HTR-8/SVneo (cell line): ENCODE results near the gene MCM9.

Experiments
- DNase-seq: peaks from one replicate; pipeline ENCODE4 v3.0.0; 2011; ENCODE audit warnings: low spot score, mixed read lengths; ENCODE audit not compliant: insufficient read length
- FAIRE-seq: peaks from 2 replicates; lab custom pipeline; 2011; peaks lifted over from hg19 to GRCh38; lab: Jason Lieb, UNC

MCM9 gene

GRCh38 chr6:118933855-118934460 lies 1.0 kb downstream of the MCM9 start:
- FAIRE-seq: no peak

GRCh38 chr6:118932421-118932820 lies 2.5 kb downstream of the MCM9 start:
- DNase-seq (no peak), FAIRE-seq (no peak)

More at GRCh38 chr6:118933855-118934460, 1.0 kb downstream of the MCM9 start:
- DNase-seq: no peak

GRCh38 chr6:118931436-118931835 lies 3.5 kb downstream of the MCM9 start:
- FAIRE-seq: no peak
- DNase-seq: no peak

DNA sequence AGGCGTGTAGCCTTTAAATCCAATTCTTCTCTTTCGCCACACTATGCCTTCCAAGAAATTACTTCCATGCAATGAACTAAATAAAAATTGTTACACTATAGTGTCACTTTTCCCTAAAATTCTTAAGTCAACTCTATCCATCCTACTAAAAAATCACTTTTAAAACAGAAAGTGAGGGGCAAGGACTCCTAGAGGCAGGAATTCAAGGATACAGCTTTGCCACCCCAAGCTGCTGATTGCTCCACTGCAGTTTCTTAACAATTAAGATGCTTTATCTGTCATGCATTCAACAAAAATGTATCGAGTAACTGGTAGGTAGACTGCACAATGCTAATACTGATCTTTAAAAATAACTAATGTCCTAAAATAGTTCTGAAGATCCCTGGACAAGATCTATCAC lies 4.3 kb downstream of the MCM9 start:
- DNase-seq: no peak
- no peak for FAIRE-seq

DNA sequence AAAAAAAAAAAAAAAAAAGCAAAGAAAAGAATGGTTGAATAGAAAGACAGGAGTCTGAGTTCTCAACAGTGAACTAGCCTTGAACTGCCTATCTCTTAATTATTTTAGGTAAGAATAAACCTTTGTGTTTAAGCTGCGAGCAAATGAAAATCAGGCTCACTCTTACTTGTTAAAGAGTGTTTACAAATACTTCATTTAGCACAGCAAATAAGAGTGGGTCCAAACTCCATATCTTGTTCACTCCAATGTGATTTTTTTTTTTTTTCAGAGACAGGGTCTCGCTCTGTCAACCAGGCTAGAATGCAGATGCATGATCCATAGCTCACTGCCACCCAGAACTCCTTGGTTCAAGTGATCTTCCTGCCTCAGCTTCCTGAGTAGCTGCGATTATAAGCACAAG lies 11.9 kb downstream of the MCM9 start:
- FAIRE-seq (no peak), DNase-seq (no peak)

- FAIRE-seq: no peak
Measured at GRCh38 chr6:118921084-118921483, 13.9 kb downstream of the MCM9 start.

DNA sequence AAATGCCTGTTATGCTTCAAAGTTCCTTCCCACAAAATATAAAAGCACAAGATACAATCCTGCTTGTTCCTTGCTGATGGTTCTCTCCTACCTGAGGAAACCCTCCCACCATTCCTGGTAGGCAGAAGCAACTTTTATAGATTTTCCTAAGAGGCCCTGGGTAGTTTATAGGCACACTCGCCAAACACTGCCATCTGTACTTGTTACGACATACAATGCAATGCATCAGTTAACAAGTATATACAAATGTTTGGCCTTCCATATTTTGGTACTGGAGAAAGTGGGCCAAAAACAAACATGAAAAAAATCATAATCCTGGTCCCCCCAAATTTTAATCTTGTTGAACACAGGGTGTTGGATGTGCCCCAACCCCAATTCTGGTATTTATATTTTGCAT lies 16.6 kb downstream of the MCM9 start:
- no peak for FAIRE-seq
- DNase-seq: no peak

More at GRCh38 chr6:118921084-118921483, 13.9 kb downstream of the MCM9 start:
- no peak for DNase-seq

DNA sequence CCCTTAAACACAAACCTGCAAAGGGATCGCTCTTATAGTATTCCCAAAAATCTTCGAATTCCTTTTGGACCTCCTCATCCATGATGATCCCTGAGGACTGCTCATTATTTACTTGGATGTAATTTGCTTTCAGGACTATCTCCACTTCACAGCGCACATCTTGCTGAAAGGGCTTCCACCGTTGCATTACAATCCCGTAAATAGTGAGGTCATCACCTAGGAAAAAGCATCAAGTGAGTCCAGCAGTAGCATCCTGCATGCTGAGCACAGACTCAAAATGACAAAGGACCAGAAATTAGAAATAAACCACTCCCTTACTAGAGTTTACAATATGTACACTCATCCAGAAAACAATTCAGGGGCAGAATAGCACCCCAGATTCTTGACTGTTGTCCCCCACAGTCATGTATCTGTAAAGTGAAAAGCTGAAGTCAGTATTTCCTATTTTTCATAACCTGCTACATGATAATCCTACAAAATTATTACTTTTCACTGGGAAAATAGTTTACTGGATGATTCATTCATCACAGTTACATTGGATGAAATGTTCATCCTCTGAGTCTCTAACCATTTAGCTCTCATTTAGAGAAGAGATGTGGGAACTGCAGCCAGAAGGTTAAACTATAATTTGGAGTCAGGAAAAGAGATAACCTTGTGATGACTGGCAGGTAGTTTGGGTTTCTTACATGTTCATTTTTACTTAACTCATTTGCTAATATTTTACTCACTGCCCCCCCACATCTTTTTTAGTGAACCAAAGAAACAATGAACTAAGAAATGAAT lies 17.2 kb downstream of the MCM9 start:
- no peak for DNase-seq
- no peak for FAIRE-seq

- FAIRE-seq (no peak), DNase-seq (no peak)
Measured at GRCh38 chr6:118914598-118914997, 20.4 kb downstream of the MCM9 start.

GRCh38 chr6:118913161-118913560 lies 21.8 kb downstream of the MCM9 start:
- DNase-seq (no peak), FAIRE-seq (no peak)

DNA sequence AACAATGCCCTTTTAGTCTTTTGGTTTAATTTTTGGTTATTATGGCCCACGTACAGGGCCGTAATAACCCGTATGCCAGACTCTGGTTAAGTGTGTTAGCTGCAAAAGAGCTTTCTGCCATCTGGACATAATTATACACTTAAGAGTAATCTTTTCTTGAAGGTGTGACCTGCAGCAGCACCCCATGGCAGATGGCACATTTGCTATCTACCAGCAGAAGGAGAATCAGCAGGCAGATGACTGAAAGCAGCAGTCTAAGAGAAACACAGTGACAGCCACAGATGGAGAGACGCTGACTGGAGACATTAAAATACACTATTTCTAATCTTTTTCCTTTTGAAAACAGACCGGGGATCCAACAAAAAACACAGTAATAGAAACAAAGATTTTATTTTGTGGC lies 22.3 kb downstream of the MCM9 start:
- DNase-seq: no peak
- FAIRE-seq: no peak

- no peak for FAIRE-seq
Measured at GRCh38 chr6:118908441-118908840, 26.5 kb downstream of the MCM9 start.

DNA sequence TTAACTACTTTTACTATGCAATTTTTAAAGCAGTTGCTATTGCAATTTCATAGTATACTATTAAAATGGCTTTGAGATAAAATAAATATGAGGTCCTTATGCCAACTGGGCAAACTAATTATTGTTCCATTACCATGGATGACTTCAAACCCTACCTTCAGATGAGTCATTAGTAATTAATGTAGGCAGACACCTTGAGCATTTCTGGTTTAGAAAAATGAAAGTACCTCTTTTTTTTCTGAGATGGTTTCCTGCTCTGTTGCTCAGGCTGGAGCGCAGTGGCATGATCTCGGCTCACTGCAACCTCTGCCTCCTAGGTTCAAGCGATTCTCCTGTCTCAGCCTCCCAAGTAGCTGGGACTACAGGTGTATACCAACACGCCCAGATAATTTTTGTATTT lies 29.1 kb downstream of the MCM9 start:
- FAIRE-seq (no peak), DNase-seq (no peak)

More at GRCh38 chr6:118908441-118908840, 26.5 kb downstream of the MCM9 start:
- no peak for DNase-seq

DNA sequence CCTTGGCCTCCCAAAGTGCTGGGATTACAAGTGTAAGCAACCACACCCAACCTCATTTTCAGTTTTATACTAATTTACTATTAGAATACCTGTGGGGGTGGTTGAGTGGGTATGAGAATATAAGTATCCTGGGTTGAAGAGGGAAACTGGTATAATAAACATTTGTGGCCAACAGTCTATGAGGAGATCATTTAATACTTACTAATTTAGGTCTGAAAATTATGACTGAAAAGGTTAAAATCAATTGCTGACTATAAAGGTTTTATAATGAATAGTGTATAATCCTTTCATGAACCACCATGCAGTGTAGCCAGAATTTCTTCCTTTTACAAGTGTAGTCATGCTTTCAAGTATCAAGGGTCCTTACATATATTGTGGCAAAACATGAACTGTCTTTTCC lies 29.9 kb downstream of the MCM9 start:
- DNase-seq (no peak), FAIRE-seq (no peak)

GRCh38 chr6:118903691-118904090 lies 31.3 kb downstream of the MCM9 start:
- DNase-seq (no peak), FAIRE-seq (no peak)

DNA sequence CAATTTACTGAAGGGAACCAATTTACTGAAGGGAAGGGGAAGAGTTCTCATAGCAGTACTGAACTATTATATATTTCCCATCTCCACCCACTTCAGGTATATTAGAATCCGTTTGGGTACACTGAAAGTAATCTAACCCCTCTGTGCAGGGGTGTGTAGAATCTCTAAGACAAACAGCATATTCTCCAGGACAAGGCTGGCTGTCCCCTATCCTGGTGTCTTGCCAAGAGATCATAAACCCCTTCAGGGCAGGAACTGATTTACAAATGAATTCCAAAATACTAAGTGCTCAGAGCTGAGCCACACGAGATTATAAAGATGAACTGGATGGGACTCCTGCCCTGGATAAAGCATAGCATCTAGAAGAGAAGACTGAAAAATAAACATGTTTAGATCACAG lies 31.8 kb downstream of the MCM9 start:
- DNase-seq: no peak
- FAIRE-seq: no peak

DNA sequence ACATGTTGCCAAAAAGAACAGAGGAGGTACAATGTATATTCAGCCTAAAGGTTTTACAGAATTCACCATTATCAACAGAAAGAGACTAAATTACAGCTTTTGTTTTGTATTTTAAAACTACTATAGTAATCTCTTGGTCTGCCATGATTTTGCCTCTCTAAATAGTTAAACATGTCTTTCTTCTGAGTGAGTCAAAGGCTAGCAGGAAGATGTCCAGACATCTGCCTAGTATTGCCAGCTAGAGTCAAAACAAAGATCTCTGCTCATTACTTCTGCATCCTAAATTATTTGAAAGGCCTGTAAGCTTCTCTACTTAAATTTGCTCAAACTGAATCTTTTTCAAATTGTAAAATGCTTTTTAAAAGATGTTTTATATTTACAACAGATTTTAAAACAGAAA lies 32.2 kb downstream of the MCM9 start:
- DNase-seq (no peak), FAIRE-seq (no peak)

DNA sequence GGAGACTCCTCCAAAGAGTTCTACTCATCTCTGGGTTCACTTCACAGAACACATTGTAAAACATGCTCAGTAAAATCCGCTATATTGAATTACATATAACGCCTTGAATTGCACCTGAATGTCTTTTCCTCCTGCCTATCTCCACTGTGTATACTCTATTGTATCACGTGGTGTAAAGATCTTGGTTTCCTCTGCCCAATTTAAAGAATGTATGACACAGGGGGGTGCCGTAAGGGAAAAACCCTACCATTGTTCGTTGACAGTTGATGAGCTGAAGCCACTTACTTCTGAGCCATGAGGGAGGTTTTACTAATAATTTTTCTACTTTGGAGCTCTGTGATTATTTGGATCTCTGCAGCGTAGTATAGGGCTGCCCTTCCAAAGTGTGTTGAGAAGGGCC lies 35.0 kb downstream of the MCM9 start:
- FAIRE-seq: no peak
- DNase-seq: no peak

GRCh38 chr6:118897386-118897785 lies 37.6 kb downstream of the MCM9 start:
- no peak for FAIRE-seq
- no peak for DNase-seq

DNA sequence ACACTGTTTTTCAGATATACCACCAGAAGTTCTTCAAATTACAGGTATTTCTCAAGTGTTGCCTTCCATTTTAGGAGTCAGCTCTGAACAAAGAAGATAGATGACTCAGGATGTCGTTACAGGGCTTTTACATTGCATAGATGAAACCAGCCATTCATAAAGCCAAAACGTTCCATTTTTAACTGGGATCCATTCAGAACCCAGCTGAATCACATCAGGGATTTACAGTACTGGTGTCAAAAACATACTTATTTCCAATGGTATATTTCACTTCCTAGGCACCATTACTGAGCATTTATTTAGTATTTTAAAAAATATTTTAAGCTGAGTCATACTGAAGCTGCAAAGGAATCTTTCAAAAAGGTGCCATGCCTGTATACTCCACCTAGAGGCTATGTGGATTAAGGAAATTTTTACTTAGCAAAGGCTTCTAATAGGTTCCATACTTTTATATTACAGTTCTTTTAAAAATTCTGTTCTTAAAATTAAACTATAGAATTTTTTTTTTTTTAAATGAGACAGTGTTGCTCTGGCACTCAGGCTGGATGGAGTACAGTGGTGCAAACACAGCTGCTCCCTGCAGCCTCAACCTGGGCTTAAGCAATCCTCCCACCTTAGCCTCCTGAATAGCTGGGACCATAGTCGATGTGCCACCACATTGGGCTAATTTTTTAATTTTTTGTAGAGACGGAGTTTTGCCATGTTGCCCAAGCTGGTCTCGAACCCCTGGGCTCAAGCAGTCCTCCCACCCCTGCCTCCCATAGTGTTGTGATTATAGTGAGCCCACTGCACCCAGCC lies 38.4 kb downstream of the MCM9 start:
- DNase-seq (peak; percentile 30), FAIRE-seq (no peak)

DNA sequence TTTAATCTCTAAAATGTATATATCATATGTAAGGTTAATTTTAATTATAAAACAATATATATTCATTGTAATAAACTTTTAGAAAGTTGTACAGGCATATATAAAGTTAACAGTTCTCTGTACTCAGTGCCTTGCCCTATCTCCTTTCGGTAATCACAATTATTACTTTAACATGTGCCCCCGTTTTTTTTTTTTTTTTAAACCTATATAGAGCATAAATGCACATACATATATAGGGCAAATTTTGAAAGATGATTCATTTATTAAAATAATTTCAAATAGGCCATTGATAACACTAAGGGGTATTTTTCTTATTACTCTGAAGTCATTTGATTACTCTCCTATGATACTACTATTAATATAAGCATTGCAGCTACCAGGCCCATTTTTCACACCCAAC lies 39.1 kb downstream of the MCM9 start:
- DNase-seq (no peak), FAIRE-seq (no peak)
